ENCODE measurements around the gene GP9.
A peak's percentile ranks its signal among the peaks of the same experiment; 100 is the strongest.

GP9 gene

GRCh38 chr3:129018751-129019150 lies 41.8 kb upstream of the GP9 start:
- Histone ChIP-seq H3K9ac (ENCODE audit: low read depth in 1 of 2, low read length in 2 of 2) (no peak overlapping the region), H3K4me1 (ENCODE audit: control insufficient read depth in 1 of 2, insufficient read depth in 2 of 2, low read length in 2 of 2) (peaks cover 20 to 24% of the 10 kb centered on the region in 2 donors), H3K4me3 (ENCODE audit: low read depth in 1 of 2, low read length in 2 of 2) (no peak overlapping the region), H3K9me3 (ENCODE audit: control insufficient read depth in 1 of 2, low read length in 2 of 2) (no peaks in the 10 kb centered on the region), H3K36me3 (ENCODE audit: control insufficient read depth in 1 of 2, insufficient read depth in 2 of 2, low read length in 2 of 2) (no peaks in the 10 kb centered on the region), H3K27ac (ENCODE audit: low read depth, low read length) (no peak overlapping the region), H3K27me3 (ENCODE audit: control insufficient read depth in 1 of 2, insufficient read depth in 2 of 2, low read length in 2 of 2) (no peaks in the 10 kb centered on the region)

GRCh38 chr3:129019266-129019665 lies 41.3 kb upstream of the GP9 start:
- Histone ChIP-seq H3K4me1 (ENCODE audit: control insufficient read depth in 1 of 2, insufficient read depth in 2 of 2, low read length in 2 of 2) (peaks cover 20 to 24% of the 10 kb centered on the region in 2 donors), H3K27me3 (ENCODE audit: control insufficient read depth in 1 of 2, insufficient read depth in 2 of 2, low read length in 2 of 2) (no peaks in the 10 kb centered on the region), H3K27ac (ENCODE audit: low read depth, low read length) (no peak overlapping the region), H3K36me3 (ENCODE audit: control insufficient read depth in 1 of 2, insufficient read depth in 2 of 2, low read length in 2 of 2) (no peaks in the 10 kb centered on the region), H3K9me3 (ENCODE audit: control insufficient read depth in 1 of 2, low read length in 2 of 2) (no peaks in the 10 kb centered on the region), H3K4me3 (ENCODE audit: low read depth in 1 of 2, low read length in 2 of 2) (no peak overlapping the region), H3K9ac (ENCODE audit: low read depth in 1 of 2, low read length in 2 of 2) (no peak overlapping the region)

- Histone ChIP-seq H3K27ac (ENCODE audit: low read depth, low read length) (no peak overlapping the region), H3K4me3 (ENCODE audit: low read depth in 1 of 2, low read length in 2 of 2) (no peak overlapping the region), H3K27me3 (ENCODE audit: control insufficient read depth in 1 of 2, insufficient read depth in 2 of 2, low read length in 2 of 2) (no peaks in the 10 kb centered on the region), H3K9me3 (ENCODE audit: control insufficient read depth in 1 of 2, low read length in 2 of 2) (no peaks in the 10 kb centered on the region), H3K36me3 (ENCODE audit: control insufficient read depth in 1 of 2, insufficient read depth in 2 of 2, low read length in 2 of 2) (no peaks in the 10 kb centered on the region), H3K4me1 (ENCODE audit: control insufficient read depth in 1 of 2, insufficient read depth in 2 of 2, low read length in 2 of 2) (peaks cover 19 to 24% of the 10 kb centered on the region in 2 donors), H3K9ac (ENCODE audit: low read depth in 1 of 2, low read length in 2 of 2) (no peak overlapping the region)
Measured at GRCh38 chr3:129020691-129021090, 39.9 kb upstream of the GP9 start.

GRCh38 chr3:129021140-129021551 lies 39.4 kb upstream of the GP9 start:
- no peaks in the 10 kb centered on the region for H3K36me3 ChIP-seq (ENCODE audit: control insufficient read depth in 1 of 2, insufficient read depth in 2 of 2, low read length in 2 of 2)
- H3K27me3 ChIP-seq (ENCODE audit: control insufficient read depth in 1 of 2, insufficient read depth in 2 of 2, low read length in 2 of 2) = no peaks in the 10 kb centered on the region
- no peaks in the 10 kb centered on the region for H3K9me3 ChIP-seq (ENCODE audit: control insufficient read depth in 1 of 2, low read length in 2 of 2)
- no peak overlapping the region for H3K4me3 ChIP-seq (ENCODE audit: low read depth in 1 of 2, low read length in 2 of 2)
- peaks cover 17 to 21% of the 10 kb centered on the region in 2 donors for H3K4me1 ChIP-seq (ENCODE audit: control insufficient read depth in 1 of 2, insufficient read depth in 2 of 2, low read length in 2 of 2)
- H3K9ac ChIP-seq (ENCODE audit: low read depth in 1 of 2, low read length in 2 of 2) = no peak overlapping the region
- H3K27ac ChIP-seq (ENCODE audit: low read depth, low read length) = no peak overlapping the region

GRCh38 chr3:129022114-129023007 lies 38.2 kb upstream of the GP9 start:
- no peak overlapping the region for H3K9ac ChIP-seq (ENCODE audit: low read depth in 1 of 2, low read length in 2 of 2)
- H3K27me3 ChIP-seq (ENCODE audit: control insufficient read depth in 1 of 2, insufficient read depth in 2 of 2, low read length in 2 of 2) = no peaks in the 10 kb centered on the region
- H3K27ac ChIP-seq (ENCODE audit: low read depth, low read length) = peak overlapping the region; percentile 33
- no peaks in the 10 kb centered on the region for H3K36me3 ChIP-seq (ENCODE audit: control insufficient read depth in 1 of 2, insufficient read depth in 2 of 2, low read length in 2 of 2)
- H3K4me3 ChIP-seq (ENCODE audit: low read depth in 1 of 2, low read length in 2 of 2) = no peak overlapping the region
- no peaks in the 10 kb centered on the region for H3K9me3 ChIP-seq (ENCODE audit: control insufficient read depth in 1 of 2, low read length in 2 of 2)
- peaks cover 13 to 15% of the 10 kb centered on the region in 2 donors for H3K4me1 ChIP-seq (ENCODE audit: control insufficient read depth in 1 of 2, insufficient read depth in 2 of 2, low read length in 2 of 2)

GRCh38 chr3:129023008-129023358 lies 37.6 kb upstream of the GP9 start:
- peak overlapping the region; percentile 33 for H3K27ac ChIP-seq (ENCODE audit: low read depth, low read length)
- H3K9me3 ChIP-seq (ENCODE audit: control insufficient read depth in 1 of 2, low read length in 2 of 2) = no peaks in the 10 kb centered on the region
- H3K4me3 ChIP-seq (ENCODE audit: low read depth in 1 of 2, low read length in 2 of 2) = no peak overlapping the region
- no peaks in the 10 kb centered on the region for H3K36me3 ChIP-seq (ENCODE audit: control insufficient read depth in 1 of 2, insufficient read depth in 2 of 2, low read length in 2 of 2)
- H3K27me3 ChIP-seq (ENCODE audit: control insufficient read depth in 1 of 2, insufficient read depth in 2 of 2, low read length in 2 of 2) = no peaks in the 10 kb centered on the region
- peaks cover 10 to 14% of the 10 kb centered on the region in 2 donors for H3K4me1 ChIP-seq (ENCODE audit: control insufficient read depth in 1 of 2, insufficient read depth in 2 of 2, low read length in 2 of 2)
- no peak overlapping the region for H3K9ac ChIP-seq (ENCODE audit: low read depth in 1 of 2, low read length in 2 of 2)

GRCh38 chr3:129023909-129024308 lies 36.7 kb upstream of the GP9 start:
- H3K9me3 ChIP-seq (ENCODE audit: control insufficient read depth in 1 of 2, low read length in 2 of 2) = no peaks in the 10 kb centered on the region
- no peaks in the 10 kb centered on the region for H3K27me3 ChIP-seq (ENCODE audit: control insufficient read depth in 1 of 2, insufficient read depth in 2 of 2, low read length in 2 of 2)
- no peak overlapping the region for H3K9ac ChIP-seq (ENCODE audit: low read depth in 1 of 2, low read length in 2 of 2)
- H3K4me1 ChIP-seq (ENCODE audit: control insufficient read depth in 1 of 2, insufficient read depth in 2 of 2, low read length in 2 of 2) = peaks cover 10 to 14% of the 10 kb centered on the region in 2 donors
- H3K36me3 ChIP-seq (ENCODE audit: control insufficient read depth in 1 of 2, insufficient read depth in 2 of 2, low read length in 2 of 2) = no peaks in the 10 kb centered on the region
- no peak overlapping the region for H3K27ac ChIP-seq (ENCODE audit: low read depth, low read length)
- no peak overlapping the region for H3K4me3 ChIP-seq (ENCODE audit: low read depth in 1 of 2, low read length in 2 of 2)

- H3K27ac ChIP-seq (ENCODE audit: low read depth, low read length) = peak overlapping the region; percentile 39
- H3K36me3 ChIP-seq (ENCODE audit: control insufficient read depth in 1 of 2, insufficient read depth in 2 of 2, low read length in 2 of 2) = no peaks in the 10 kb centered on the region
- peaks cover 10 to 14% of the 10 kb centered on the region in 2 donors for H3K4me1 ChIP-seq (ENCODE audit: control insufficient read depth in 1 of 2, insufficient read depth in 2 of 2, low read length in 2 of 2)
- H3K9ac ChIP-seq (ENCODE audit: low read depth in 1 of 2, low read length in 2 of 2) = no peak overlapping the region
- H3K4me3 ChIP-seq (ENCODE audit: low read depth in 1 of 2, low read length in 2 of 2) = no peak overlapping the region
- H3K27me3 ChIP-seq (ENCODE audit: control insufficient read depth in 1 of 2, insufficient read depth in 2 of 2, low read length in 2 of 2) = no peaks in the 10 kb centered on the region
- no peaks in the 10 kb centered on the region for H3K9me3 ChIP-seq (ENCODE audit: control insufficient read depth in 1 of 2, low read length in 2 of 2)
Measured at GRCh38 chr3:129025108-129025507, 35.5 kb upstream of the GP9 start.

- Histone ChIP-seq H3K9me3 (ENCODE audit: control insufficient read depth in 1 of 2, low read length in 2 of 2) (no peaks in the 10 kb centered on the region), H3K4me1 (ENCODE audit: control insufficient read depth in 1 of 2, insufficient read depth in 2 of 2, low read length in 2 of 2) (peaks cover 10 to 14% of the 10 kb centered on the region in 2 donors), H3K36me3 (ENCODE audit: control insufficient read depth in 1 of 2, insufficient read depth in 2 of 2, low read length in 2 of 2) (no peaks in the 10 kb centered on the region), H3K4me3 (ENCODE audit: low read depth in 1 of 2, low read length in 2 of 2) (no peak overlapping the region), H3K9ac (ENCODE audit: low read depth in 1 of 2, low read length in 2 of 2) (no peak overlapping the region), H3K27me3 (ENCODE audit: control insufficient read depth in 1 of 2, insufficient read depth in 2 of 2, low read length in 2 of 2) (no peaks in the 10 kb centered on the region), H3K27ac (ENCODE audit: low read depth, low read length) (no peak overlapping the region)
Measured at GRCh38 chr3:129025691-129026435, 34.7 kb upstream of the GP9 start.
